SK-N-SH (cell line): Measurements from ENCODE around the gene ZDHHC16. TPM values are rescaled to one million over a fixed set of nuclear protein-coding genes. Genes with fewer than 3 reads are reported as not detected.

Experiments
- ELF1 ChIP-seq: IDR thresholded peaks from 2 replicates; pipeline ENCODE4 v1.4.0; 2012
- FOSL2 ChIP-seq: IDR thresholded peaks from 2 replicates; pipeline ENCODE4 v1.4.0; 2012; ENCODE audit warnings: low read depth, mild to moderate bottlenecking, moderate library complexity, borderline replicate concordance
- MEF2A ChIP-seq: IDR thresholded peaks from 2 replicates; pipeline ENCODE4 v1.4.0; 2012; ENCODE audit warnings: low read depth, borderline replicate concordance
- NFIC ChIP-seq: IDR thresholded peaks from 2 replicates; pipeline ENCODE4 v1.4.0; 2012; ENCODE audit warnings: borderline replicate concordance
- RFX5 ChIP-seq: IDR thresholded peaks from 2 replicates; pipeline ENCODE4 v1.6.1; 2012; ENCODE audit warnings: mild to moderate bottlenecking, improper control_type of control experiment, low read length
- SIN3A ChIP-seq: IDR thresholded peaks from 2 replicates; pipeline ENCODE4 v1.6.1; 2012; ENCODE audit warnings: low read depth, mild to moderate bottlenecking, low read length, moderate library complexity, borderline replicate concordance
- USF1 ChIP-seq: IDR thresholded peaks from 2 replicates; pipeline ENCODE4 v1.4.0; 2012; ENCODE audit warnings: low read depth, borderline replicate concordance
- polyA plus RNA-seq, 3 experiments: library from polyadenylated mRNA; depleted of rRNA; stranded (reverse); fragments of >200 nt; gene quantifications; 2 replicates each; pipeline ENCODE4 v1.2.3, GENCODE V29; 2012
- small RNA-seq, 7 experiments: library from RNA; depleted of rRNA; stranded (forward); fragments of <200 nt; gene quantifications; one replicate each; pipeline ENCODE3, GENCODE V24; 2012

Gene ZDHHC16
- polyA plus RNA-seq, 1 of the 3 experiments (the other 2 are of a cell fraction): 71.5 TPM

DNA sequence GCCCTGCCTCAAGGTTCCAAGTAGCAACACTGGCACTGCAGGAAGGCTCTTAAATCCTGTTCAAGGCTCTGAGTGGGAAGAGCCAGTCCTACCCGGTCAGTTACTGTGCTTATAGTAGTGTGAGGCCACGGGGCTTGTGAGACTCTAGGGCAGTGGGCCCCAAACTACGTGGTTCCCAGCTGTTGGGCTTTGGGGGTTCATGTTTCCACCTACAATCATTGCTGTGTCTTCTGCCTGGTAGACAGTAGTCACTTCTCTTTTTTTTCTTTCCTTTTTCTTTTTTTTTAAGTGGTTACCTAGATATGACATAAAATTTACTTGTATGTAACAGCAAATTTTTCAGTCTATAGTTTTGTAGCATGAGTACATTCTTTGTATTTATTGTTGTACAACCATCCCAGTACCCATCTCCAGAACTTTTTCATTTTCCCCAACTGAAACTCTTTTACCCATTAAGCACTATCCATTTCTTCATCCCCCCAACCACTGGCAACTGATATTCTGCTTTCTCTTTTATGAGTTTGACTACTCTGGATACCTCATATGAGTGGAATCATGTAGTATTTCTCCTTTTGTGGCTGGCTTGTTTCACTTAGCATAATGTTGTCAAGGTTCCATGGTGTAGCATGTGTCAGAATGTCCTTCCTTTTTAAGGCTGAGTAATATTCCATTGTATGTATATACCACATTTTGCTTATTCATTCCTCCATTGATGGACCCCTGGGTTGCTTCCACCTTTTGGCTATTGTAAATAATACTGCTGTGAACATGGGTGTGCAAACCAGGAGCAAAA, 60.4 kb downstream of the ZDHHC16 start (continued):
- TF ChIP-seq FOSL2 (no peak), ELF1 (no peak), RFX5 (no peak), NFIC (no peak), MEF2A (no peak), SIN3A (no peak), USF1 (no peak)

Small RNA genes within 50 kb of the gene (small RNA-seq; reads per million reads assigned to genes)
- 0 reads per million in 7 experiments for gene RF00019

Other genes starting within 250 kb of the ZDHHC16 start
- gene ARHGAP19, start 153.5 kb upstream of the ZDHHC16 start, polyA plus RNA-seq (2012; rRNA removed): 3.8 and 4.5 TPM in 2 replicates
- 1.3 and 1.8 TPM in 2 replicates for gene FRAT1, start 126.9 kb upstream of the ZDHHC16 start, polyA plus RNA-seq (2012; rRNA removed)
- gene FRAT2, start 111.4 kb upstream of the ZDHHC16 start, polyA plus RNA-seq (2012; rRNA removed): 2.3 and 2.4 TPM in 2 replicates
- 40.9 and 46.4 TPM in 2 replicates for gene RRP12, start 44.8 kb upstream of the ZDHHC16 start, polyA plus RNA-seq (2012; rRNA removed)
- gene PGAM1, start 20.0 kb upstream of the ZDHHC16 start, polyA plus RNA-seq (2012; rRNA removed): 398 and 419 TPM in 2 replicates
- 49.0 and 50.0 TPM in 2 replicates for gene EXOSC1, start 169 bp upstream of the ZDHHC16 start, polyA plus RNA-seq (2012; rRNA removed)
- gene MMS19, start 52.2 kb downstream of the ZDHHC16 start, polyA plus RNA-seq (2012; rRNA removed): 56.9 and 83.9 TPM in 2 replicates
- gene UBTD1, start 52.7 kb downstream of the ZDHHC16 start, polyA plus RNA-seq (2012; rRNA removed): 37.9 and 38.8 TPM in 2 replicates
- 0.72 and 0.99 TPM in 2 replicates for gene ANKRD2, start 126.6 kb downstream of the ZDHHC16 start, polyA plus RNA-seq (2012; rRNA removed)
- 2.9 and 4.8 TPM in 2 replicates for gene HOGA1, start 138.2 kb downstream of the ZDHHC16 start, polyA plus RNA-seq (2012; rRNA removed)
- gene C10orf62, start 143.5 kb downstream of the ZDHHC16 start, polyA plus RNA-seq (2012; rRNA removed): 0.07 and 0.19 TPM in 2 replicates
- 31.4 and 31.7 TPM in 2 replicates for gene MORN4, start 187.3 kb downstream of the ZDHHC16 start, polyA plus RNA-seq (2012; rRNA removed)
- 23.8 and 31.4 TPM in 2 replicates for gene PI4K2A, start 194.5 kb downstream of the ZDHHC16 start, polyA plus RNA-seq (2012; rRNA removed)
- 6.3 and 7.0 TPM in 2 replicates for gene AVPI1, start 241.1 kb downstream of the ZDHHC16 start, polyA plus RNA-seq (2012; rRNA removed)